ENCODE measurements around the gene DDX42.

Gene DDX42

DNA sequence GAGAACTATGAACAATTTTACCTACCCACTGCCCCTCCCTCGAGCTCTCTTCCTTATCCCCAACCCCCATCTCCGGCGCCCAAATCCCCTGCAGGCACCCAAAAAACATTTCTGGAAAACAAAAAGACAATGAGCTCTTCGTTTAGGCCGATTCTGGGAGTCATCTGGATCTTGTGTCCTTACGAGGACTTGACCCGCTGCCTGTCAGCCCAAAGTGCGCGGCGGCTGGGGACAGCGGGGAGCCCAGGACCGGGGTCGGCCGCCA is 32.9 kb upstream of the DDX42 start:
- no peak for TF ChIP-seq CTCF (IDR thresholded peaks at IDR 0.05; ENCODE audit: borderline replicate concordance, extremely low read depth, low read length, poor library complexity, severe bottlenecking)
- TF ChIP-seq EZH2 (IDR thresholded peaks at IDR 0.05; ENCODE audit: borderline replicate concordance, low read depth, low read length, severe bottlenecking), result no peak
- peak overlapping the region; percentile 93 for H2AFZ ChIP-seq (ENCODE audit: low read depth, low read length)
- peak overlapping the region; percentile 85 for H3K27ac ChIP-seq (ENCODE audit: low read length)
- H4K20me1 ChIP-seq (ENCODE audit: insufficient read depth, low read length), result no peaks in the 10 kb centered on the region
- peak overlapping the region; percentile 80 to 85; a peak in 3 of 4 replicates for H3K4me3 ChIP-seq (ENCODE audit: low read depth in 1 of 2, low read length in 2 of 2)
- H3K9me3 ChIP-seq (ENCODE audit: insufficient read depth, low read length, severe bottlenecking), result no peaks in the 10 kb centered on the region
- peaks cover 26% of the 10 kb centered on the region for H3K4me1 ChIP-seq (ENCODE audit: insufficient read depth, low read length)
- DNase-seq (no peak), ATAC-seq (ENCODE audit: insufficient read depth, low read depth) (no peak)
- peak overlapping the region; percentile 91 for H3K9ac ChIP-seq (ENCODE audit: low read depth, low read length)
- H3K36me3 ChIP-seq (ENCODE audit: insufficient read depth, low read length), result peaks cover 8% of the 10 kb centered on the region; the same call in 1 of the 2 replicates
- peaks cover 47% of the 10 kb centered on the region for H3K79me2 ChIP-seq (ENCODE audit: insufficient read depth, low read length)
- H3K4me2 ChIP-seq (ENCODE audit: insufficient read depth, low read length), result peak overlapping the region; percentile 72
- H3K27me3 ChIP-seq (ENCODE audit: insufficient read depth, low read length, poor library complexity), result no peaks in the 10 kb centered on the region

DNA sequence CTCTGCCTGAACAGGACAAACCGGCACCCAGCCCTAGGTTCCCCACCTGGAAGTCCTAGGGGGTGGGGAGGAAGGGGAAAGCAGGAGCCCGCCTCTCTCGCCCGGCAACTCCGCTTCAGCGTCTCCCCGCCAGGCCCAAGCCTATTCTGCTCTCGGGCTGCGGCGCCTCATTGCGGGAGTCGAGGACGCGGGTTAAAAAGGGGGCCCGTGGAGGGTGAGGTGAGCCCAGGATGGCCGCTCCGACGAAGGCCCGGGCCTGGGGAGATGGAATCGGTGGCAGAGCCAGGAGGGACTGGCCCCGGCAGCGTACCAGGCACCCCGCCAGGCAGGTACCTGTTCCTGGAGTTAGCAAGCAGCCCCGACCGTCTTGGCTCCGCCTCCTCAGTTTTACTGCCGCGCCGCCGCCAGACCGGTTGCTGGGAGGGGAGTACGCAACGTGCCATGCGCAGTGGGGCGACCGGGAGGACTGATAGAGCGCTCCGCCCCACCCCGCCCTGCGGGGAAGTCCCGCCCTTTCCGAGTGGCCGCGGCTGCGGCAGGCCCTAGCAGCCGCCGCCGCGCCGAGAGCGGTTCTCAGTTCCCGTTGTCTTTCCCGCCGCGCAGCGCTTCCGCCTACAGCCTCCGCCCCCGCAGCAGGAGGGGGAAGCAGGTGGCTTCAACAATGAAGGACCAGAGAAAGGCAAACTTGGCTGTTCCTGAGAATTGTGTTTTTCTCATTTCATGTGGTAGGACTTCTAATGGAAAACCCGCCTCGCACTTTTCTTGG is 32.4 kb upstream of the DDX42 start, which contains the start of gene STRADA:
Gene STRADA, minus strand, starts transcription at position 392 of the 766 bp plus-strand sequence. CDS start 13,430 bp downstream, outside the sequence.
- Histone ChIP-seq H3K9ac (ENCODE audit: low read depth, low read length) (peak within 1 kb of the TSS; percentile 91), H3K9me3 (ENCODE audit: insufficient read depth, low read length, severe bottlenecking) (no peaks in the 10 kb centered on the region), H3K27me3 (ENCODE audit: insufficient read depth, low read length, poor library complexity) (no peaks in the 10 kb centered on the region), H3K36me3 (ENCODE audit: insufficient read depth, low read length) (peaks cover 12% of the 10 kb centered on the region; the same call in 1 of the 2 replicates), H2AFZ (ENCODE audit: low read depth, low read length) (peak within 1 kb of the TSS; percentile 93), H3K4me1 (ENCODE audit: insufficient read depth, low read length) (peaks cover 26% of the 10 kb centered on the region), H3K4me3 (ENCODE audit: low read depth in 1 of 2, low read length in 2 of 2) (peak within 1 kb of the TSS; percentile 80 to 85), H4K20me1 (ENCODE audit: insufficient read depth, low read length) (no peaks in the 10 kb centered on the region), H3K4me2 (ENCODE audit: insufficient read depth, low read length) (peak within 1 kb of the TSS; percentile 72), H3K27ac (ENCODE audit: low read length) (peak within 1 kb of the TSS; percentile 100), H3K79me2 (ENCODE audit: insufficient read depth, low read length) (peaks cover 43% of the 10 kb centered on the region)
- DNase-seq, result peak; percentile 99
- TF ChIP-seq CTCF (IDR thresholded peaks at IDR 0.05; ENCODE audit: borderline replicate concordance, extremely low read depth, low read length, poor library complexity, severe bottlenecking), result no peak
- TF ChIP-seq EZH2 (IDR thresholded peaks at IDR 0.05; ENCODE audit: borderline replicate concordance, low read depth, low read length, severe bottlenecking), result no peak
- peak; percentile 93 for ATAC-seq (ENCODE audit: insufficient read depth, low read depth)

- Histone ChIP-seq H3K4me1 (ENCODE audit: insufficient read depth, low read length) (no peaks in the 10 kb centered on the region), H3K4me2 (ENCODE audit: insufficient read depth, low read length) (no peak overlapping the region), H3K27ac (ENCODE audit: low read length) (no peak overlapping the region), H3K9me3 (ENCODE audit: insufficient read depth, low read length, severe bottlenecking) (no peaks in the 10 kb centered on the region), H3K27me3 (ENCODE audit: insufficient read depth, low read length, poor library complexity) (no peaks in the 10 kb centered on the region), H2AFZ (ENCODE audit: low read depth, low read length) (no peak overlapping the region), H3K9ac (ENCODE audit: low read depth, low read length) (no peak overlapping the region), H4K20me1 (ENCODE audit: insufficient read depth, low read length) (0 out of 2 replicates have a peak, but pooled peaks cover 3% of the 10 kb centered on the region), H3K36me3 (ENCODE audit: insufficient read depth, low read length) (peaks cover 88% of the 10 kb centered on the region), H3K79me2 (ENCODE audit: insufficient read depth, low read length) (no peaks in the 10 kb centered on the region), H3K4me3 (ENCODE audit: low read depth in 1 of 2, low read length in 2 of 2) (no peak overlapping the region)
- no peak for DNase-seq
- 0 out of 3 replicates have a peak, but pooled peaks have one; percentile 42 for ATAC-seq (ENCODE audit: insufficient read depth, low read depth)
- TF ChIP-seq CTCF (IDR thresholded peaks at IDR 0.05; ENCODE audit: borderline replicate concordance, extremely low read depth, low read length, poor library complexity, severe bottlenecking) (no peak), EZH2 (IDR thresholded peaks at IDR 0.05; ENCODE audit: borderline replicate concordance, low read depth, low read length, severe bottlenecking) (no peak)
Measured at GRCh38 chr17:63751806-63752205, 22.2 kb upstream of the DDX42 start.

Measured in DND-41 (cell line).